Forelimb muscle (tissue), 1 donor: ENCODE measurements around the gene LTN1. TPM values are rescaled to one million over a fixed set of nuclear protein-coding genes. Genes with fewer than 3 reads are reported as not detected.
"Not testable (repeated sequence)": the region's sequence is repeated elsewhere in the genome, so short reads cannot be mapped to it uniquely, and the experiment has no call there.

Experiments used
- DNase-seq: peaks from one replicate; pipeline ENCODE4 v3.0.0-alpha.2; 2013; ENCODE audit warnings: low read depth
- polyA plus RNA-seq: library from polyadenylated mRNA; unstranded; fragments of 120-200 nt; gene quantifications from one replicate; pipeline ENCODE4 v1.2.1, GENCODE V29; 2013; ENCODE audit not compliant: insufficient read length

LTN1 gene
- polyA plus RNA-seq, 1 donor, result 22.5 TPM

DNA sequence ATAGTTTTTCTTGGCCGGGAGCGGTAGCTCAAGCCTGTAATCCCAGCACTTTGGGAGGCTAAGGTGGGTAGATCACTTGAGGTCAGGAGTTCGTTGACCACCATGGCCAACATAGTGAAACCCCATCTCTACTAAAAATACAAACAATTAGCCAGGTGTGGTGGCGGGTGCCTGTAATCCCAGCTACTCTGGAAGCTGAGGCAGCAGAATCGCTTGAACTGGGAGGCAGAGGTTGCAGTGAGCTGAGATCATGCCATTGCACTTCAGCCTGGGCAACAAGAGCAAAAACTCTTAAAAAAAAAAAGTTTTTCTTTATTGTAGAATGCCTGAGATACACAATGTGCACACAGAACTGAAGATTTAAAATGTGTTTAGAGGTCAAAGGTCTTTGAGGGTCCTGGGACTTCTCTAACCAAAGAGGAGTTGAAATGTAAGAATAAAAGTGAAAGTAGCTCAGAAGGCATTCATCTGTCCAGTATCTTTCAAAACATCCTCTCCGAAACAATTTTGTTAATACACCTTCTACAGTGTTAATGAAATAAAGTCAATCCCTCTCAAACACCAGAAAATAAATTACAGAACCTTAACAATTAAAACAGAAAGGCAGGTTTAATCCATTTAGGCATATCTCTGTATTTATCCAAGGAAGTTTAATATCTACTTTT lies 60.8 kb downstream of the LTN1 start:
- not testable (repeated sequence) for DNase-seq

- DNase-seq, result no peak
Measured at GRCh38 chr21:28928578-28929420, 63.9 kb downstream of the LTN1 start.

- DNase-seq, result no peak
Measured at GRCh38 chr21:28927130-28927529, 65.5 kb downstream of the LTN1 start.

DNA sequence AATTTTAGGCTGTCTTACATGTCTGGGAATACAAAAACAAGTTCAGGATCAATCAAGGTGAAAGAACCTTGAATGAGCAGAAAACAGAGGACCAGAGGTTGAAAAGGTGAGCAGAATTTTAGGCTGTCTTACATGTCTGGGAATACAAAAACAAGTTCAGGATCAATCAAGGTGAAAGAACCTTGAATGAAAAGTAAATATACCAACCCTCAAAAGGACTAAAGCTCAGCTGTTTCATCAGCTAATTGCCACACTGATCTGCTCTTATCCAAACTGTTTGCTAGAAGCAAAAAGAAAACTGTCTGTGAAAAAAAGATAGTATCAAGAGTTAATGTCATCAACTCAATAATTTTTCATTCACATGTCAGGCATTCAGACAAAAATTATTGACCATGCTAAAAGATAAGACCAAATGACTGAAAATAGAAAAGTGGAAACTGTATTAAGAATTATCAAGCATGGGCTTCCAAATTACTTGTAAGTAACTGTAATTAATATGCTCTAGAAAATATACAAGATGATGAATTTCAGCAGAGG lies 69.2 kb downstream of the LTN1 start:
- no peak for DNase-seq

DNA sequence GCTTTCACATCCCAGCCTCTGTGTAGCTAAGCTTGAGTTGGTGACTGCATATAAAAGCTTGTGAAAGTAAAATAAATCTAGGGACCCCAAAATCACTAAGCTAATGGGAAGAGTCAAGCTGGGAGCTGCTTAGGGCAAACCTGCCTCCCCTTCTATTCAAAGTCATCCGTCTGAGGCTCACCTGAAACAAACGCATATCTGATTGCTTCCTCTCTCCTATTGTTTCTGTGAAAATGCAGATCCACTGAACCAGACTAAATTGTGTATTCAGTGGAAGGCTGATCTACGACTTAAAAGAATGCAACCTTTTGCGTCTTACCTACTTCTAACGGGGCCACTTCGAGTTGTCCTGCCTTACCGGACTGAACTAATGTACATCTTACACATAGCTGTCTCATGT lies 70.3 kb downstream of the LTN1 start:
- no peak for DNase-seq

DNA sequence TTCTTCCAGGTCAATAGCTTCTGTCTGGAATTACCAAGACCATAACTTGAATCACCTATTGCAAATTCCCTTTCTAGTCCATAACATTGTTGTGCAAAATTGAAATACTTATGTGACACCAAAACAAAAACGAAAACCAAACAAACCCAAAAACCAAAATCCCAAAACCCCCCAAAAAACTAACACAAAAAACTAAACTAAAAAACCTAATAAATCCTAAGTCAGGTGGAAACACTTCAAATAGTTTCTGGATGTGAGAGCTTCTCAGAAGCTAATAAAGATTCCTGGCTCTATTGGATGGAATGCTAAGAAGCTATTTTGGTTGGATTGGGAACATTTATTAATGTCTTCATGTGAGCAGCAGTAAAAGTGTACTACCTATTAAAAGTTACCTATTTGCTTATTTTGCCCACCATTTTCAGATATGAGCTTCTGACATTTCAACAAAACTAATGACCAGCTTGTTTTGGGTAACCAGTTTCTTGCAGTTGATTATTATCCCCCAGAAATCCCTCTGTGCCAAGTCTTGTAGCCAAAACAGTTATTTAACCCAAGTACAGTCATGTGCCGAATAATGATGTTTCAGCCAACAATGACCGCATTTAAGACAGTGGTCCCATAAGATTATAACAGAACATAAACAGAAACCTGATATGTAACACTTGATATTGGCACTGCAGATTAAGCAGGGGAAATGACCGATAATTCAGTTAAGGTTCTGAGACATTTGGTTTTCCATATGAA lies 76.4 kb downstream of the LTN1 start:
- DNase-seq, result no peak

DNA sequence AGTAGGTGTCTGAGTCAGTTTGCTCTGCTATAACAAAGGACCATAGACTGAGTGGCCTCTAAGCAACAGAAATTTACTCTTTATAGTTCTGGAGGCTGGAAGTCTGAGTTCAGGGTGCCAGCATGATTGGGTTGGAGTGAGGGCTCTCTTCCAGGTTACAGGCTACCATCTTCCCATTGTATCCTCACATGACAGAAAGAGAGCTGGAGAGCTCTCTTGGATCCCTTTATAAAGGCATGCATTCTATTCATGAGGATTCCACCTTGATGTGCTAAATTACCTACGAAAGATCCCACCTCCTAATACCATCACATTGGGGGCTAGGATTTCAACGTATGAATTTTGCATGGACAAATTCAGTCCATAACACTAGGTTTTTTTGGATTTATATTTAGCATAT lies 79.6 kb downstream of the LTN1 start:
- DNase-seq, result no peak

DNA sequence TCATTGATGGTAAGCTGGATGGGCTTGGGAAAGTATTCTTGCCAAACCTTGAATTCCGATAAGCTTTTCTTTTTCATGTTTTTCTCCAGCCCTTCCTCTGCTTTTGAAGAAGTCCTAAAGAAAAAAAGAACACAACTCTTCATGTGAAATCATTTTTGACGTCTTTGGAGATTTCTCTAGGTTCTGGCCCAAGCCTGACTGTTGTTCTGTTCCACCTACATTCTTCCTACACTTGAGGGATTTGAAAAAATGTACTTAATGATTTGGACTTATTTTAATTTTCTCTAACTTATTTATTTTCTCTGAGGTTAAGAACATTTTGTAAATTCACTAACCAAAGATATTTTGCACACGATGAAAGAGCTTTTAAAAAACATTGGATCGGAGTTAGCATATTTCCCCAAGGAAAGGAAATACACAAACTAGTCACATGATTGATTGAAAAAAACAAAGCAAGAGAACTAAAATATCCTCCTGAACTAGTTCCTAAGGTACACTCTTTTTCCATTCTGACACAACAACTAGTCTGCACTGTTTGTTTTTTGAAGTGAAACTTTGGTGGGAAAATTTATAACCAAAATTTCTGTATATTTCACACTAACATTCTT lies 82.3 kb downstream of the LTN1 start:
- DNase-seq, result no peak

DNA sequence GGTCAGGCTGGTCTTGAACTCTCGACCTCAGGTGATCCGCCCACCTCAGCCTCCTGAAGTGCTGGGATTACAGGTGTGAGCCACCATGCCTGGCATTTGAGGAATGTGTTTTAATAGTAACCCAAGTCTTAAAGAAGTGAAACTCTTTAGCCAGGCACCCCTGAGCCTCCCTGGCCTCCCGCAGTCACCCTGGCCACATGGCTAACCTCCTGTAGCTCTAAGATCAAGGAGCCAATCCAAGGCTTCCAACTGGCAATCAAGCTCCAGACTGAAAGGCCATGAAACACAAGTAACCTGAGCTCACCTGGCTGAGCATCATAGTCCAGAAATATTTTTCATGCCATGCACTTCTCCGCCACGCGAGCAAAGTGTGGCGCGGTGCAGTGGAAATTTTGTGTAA lies 84.3 kb downstream of the LTN1 start:
- no peak for DNase-seq

DNA sequence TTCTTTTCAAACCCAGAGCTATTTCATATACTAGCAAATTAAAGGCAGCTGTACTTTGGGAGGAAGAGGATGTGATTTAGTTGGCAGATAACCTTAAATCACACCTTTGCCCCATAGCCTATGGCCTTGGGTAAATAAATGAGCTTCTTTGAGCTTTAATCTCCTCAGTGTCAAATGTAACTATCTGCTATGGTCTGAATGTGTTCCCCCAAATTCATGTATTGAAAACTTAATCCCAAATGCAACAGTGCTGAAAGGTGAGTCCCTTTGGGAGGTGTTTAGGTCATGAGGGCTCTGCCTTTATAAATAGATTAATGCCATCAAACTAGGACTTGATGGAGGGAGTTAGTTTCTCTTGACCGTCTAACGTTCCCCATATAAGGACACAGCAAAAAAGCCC lies 85.8 kb downstream of the LTN1 start:
- DNase-seq, result no peak

DNA sequence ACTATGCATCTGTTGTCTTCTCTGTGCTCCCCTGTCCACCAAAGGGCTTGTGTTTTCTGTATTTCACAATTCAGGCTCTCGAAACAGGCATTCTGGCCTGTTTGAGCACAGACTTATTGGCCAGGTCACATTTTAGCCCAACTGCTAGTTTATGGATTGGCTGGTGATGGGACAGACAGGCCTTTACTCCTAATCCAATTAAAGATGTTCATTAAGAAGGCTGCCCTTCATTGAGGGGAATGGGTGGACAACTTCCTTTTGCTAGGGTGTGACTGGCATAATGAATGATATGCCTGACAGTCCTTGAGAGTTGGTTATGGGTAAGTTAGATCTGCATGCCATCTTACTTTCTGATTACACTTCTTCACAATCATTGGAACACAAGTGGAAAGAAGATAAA lies 86.4 kb downstream of the LTN1 start:
- DNase-seq, result no peak

- no peak for DNase-seq
Measured at GRCh38 chr21:28904961-28905435, 87.7 kb downstream of the LTN1 start.

GRCh38 chr21:28903448-28903847 lies 89.2 kb downstream of the LTN1 start:
- DNase-seq, result no peak

- DNase-seq, result no peak
Measured at GRCh38 chr21:28900481-28900880, 92.2 kb downstream of the LTN1 start.

GRCh38 chr21:28899744-28900143 lies 92.9 kb downstream of the LTN1 start:
- no peak for DNase-seq

- DNase-seq, result no peak
Measured at GRCh38 chr21:28899220-28899619, 93.5 kb downstream of the LTN1 start.

- DNase-seq, result no peak
Measured at GRCh38 chr21:28893687-28894086, 99.0 kb downstream of the LTN1 start.

DNA sequence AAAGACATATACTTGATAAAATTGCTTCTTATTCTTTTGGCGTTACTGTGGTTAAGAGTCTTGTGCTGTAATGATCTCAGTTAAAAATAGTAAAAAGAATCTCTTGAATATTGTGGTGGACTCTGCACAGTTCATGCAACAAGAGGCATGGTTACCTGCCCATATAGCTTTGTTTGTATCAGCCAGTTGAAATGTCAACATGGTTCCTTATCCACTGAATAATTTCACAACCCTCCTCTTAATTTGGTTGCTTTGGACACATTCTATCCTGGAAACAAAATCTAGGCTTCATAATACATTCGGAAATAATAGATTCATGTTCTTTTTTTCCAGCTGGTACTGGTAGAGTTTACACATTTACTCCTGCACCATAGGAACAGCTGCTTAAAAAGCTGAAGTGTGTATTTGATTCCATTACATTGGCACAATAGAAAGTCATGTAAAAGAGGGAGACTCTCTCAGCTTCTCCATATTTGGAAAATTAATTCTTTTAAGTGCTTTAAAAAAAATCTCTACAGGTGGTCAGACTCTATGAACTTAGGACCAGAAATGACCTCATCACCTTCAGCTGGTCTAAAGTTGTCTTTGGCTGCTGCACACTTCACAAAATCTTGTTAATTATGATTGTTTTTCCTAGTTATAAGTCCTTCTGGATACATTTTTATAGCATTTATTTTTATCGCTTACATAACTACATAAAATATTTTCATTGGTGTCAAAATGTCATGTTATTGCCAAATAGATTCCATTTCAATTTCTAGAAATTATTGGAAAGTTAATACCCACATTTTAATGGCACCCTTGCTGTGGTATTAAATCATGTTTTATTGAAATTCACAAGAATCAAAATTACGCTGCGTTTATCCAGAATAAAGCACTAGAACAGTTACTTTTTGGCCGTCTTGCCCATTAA lies 100.2 kb downstream of the LTN1 start:
- no peak for DNase-seq

DNA sequence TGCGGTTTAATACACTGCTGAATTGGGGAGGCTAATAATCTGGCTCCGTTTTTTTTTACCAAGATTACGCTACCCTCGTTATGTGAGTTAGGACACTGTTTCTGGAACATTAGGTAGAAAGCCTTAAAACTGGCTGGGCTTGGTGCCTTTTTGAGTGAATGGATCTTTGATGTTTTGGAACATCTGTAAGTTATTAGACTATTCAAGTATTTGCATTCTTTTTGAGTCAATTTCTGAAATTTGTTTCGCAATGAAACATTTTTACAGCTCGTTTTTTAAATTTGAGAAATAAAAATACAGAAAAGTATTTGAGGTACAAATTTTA lies 106.9 kb downstream of the LTN1 start:
- peak; percentile 40 for DNase-seq

DNA sequence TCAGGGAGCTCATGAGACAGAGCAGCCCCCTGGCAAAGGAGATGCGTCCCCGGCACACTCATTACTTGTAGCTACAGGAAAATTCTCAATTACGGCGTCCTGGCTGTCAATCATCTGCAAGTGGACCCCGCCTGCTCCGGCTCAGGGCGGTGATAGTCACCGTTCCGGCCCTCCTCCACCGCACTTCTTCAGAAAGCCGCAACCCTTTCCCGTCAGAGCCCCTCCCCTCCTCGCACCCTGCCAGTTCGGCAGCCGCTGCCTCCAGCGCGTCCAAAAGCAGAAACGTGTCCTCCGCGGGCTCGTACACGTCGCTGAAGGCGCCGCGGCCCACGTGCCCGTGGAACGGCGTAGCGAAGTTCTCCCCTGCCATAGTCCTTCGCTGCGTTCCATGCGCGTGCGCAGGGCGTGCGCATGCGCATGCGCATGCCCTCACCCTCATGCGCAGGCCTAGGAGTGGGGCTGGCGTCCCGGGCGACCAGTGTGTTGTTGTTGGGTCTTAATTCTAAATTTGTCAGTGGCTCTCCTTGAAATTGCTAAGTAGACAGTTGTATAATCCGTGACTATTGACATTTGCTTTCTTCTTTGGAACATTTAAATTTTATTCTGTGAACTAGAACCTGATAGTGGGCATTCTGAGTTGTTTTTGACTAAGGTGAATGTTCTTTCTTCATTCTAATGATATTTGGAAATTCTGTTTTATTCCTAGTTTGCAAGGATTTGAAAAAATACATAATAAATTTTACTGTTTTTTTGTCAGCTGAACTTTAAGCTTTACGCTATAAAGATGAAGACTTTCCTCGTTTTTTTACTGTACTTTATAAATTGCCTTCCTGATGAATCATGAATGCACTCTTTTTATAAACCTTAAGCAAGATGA lies 107.5 kb downstream of the LTN1 start:
- DNase-seq, result peak; percentile 96
